Fibroblast of lung (primary cell): ENCODE measurements around the gene INTS6. TPM values are rescaled to one million over a fixed set of nuclear protein-coding genes. Genes with fewer than 3 reads are reported as not detected.

Source experiments
- DNase-seq, 2 donors: peaks; one replicate each; pipeline versions ENCODE4 v3.0.0 to v3.0.0-alpha.2; 2010; ENCODE audit warnings: low read depth in 2 of 2
- H2AFZ ChIP-seq: 2 replicates; pipeline ENCODE4 v1.5.1; 2012; ENCODE audit warnings: low read length, control low read depth, inconsistent platforms
- H3K27ac ChIP-seq: 2 replicates; pipeline ENCODE4 v1.5.1; 2011; ENCODE audit warnings: low read length, control low read depth; ENCODE audit not compliant: insufficient read depth
- H3K27me3 ChIP-seq: 2 replicates; pipeline ENCODE4 v1.5.1; 2011; ENCODE audit warnings: mild to moderate bottlenecking, low read length; ENCODE audit not compliant: control insufficient read depth, insufficient read depth
- H3K36me3 ChIP-seq: 2 replicates; pipeline ENCODE4 v1.5.1; 2011; ENCODE audit warnings: low read length; ENCODE audit not compliant: control insufficient read depth, insufficient read depth
- H3K4me1 ChIP-seq: 2 replicates; pipeline ENCODE4 v1.5.1; 2011; ENCODE audit warnings: low read length; ENCODE audit not compliant: control insufficient read depth, insufficient read depth; ENCODE audit errors: extremely low read depth
- H3K4me2 ChIP-seq: 2 replicates; pipeline ENCODE4 v1.5.1; 2011; ENCODE audit warnings: low read length, control low read depth; ENCODE audit not compliant: insufficient read depth; ENCODE audit errors: extremely low read depth
- H3K4me3 ChIP-seq, 4 experiments: fragments of 200-600 bp in 1 of 4; sonication (generic) in 1 of 4; replicated peaks in 1 of 4; 2 replicates each; pipeline ENCODE4 v1.5.1; 2011 to 2016; ENCODE audit warnings: low read length in 4 of 4, low read depth in 3 of 4, mild to moderate bottlenecking in 3 of 4, control low read depth in 2 of 4, inconsistent platforms in 1 of 4, mixed read lengths in 1 of 4; ENCODE audit not compliant: insufficient read depth in 1 of 4; ENCODE audit errors: control extremely low read depth in 1 of 4
- H3K79me2 ChIP-seq: 2 replicates; pipeline ENCODE4 v1.5.1; 2012; ENCODE audit warnings: mild to moderate bottlenecking, low read length, inconsistent platforms; ENCODE audit not compliant: control insufficient read depth, insufficient read depth
- H3K9ac ChIP-seq: 2 replicates; pipeline ENCODE4 v1.5.1; 2011; ENCODE audit warnings: mild to moderate bottlenecking, low read length, control low read depth; ENCODE audit not compliant: insufficient read depth
- H3K9me3 ChIP-seq: 2 replicates; pipeline ENCODE4 v1.5.1; 2012; ENCODE audit warnings: low read depth, low read length; ENCODE audit not compliant: control insufficient read depth, insufficient read depth
- H4K20me1 ChIP-seq: 2 replicates; pipeline ENCODE4 v1.5.1; 2011; ENCODE audit warnings: low read length; ENCODE audit not compliant: control insufficient read depth, insufficient read depth; ENCODE audit errors: extremely low read depth
- CTCF ChIP-seq, 2 donors: IDR thresholded peaks in 1 of 2; conservative IDR thresholded peaks in 1 of 2; 1 replicate in 1 of 2; 2 replicates in 1 of 2; pipeline ENCODE4 v1.5.1; 2011 to 2012; ENCODE audit warnings: low read length in 2 of 2, control low read depth in 1 of 2, inconsistent platforms in 1 of 2, low read depth in 1 of 2, mild to moderate bottlenecking in 1 of 2
- EZH2 ChIP-seq: IDR thresholded peaks from 2 replicates; pipeline ENCODE4 v1.5.1; 2012; ENCODE audit warnings: low read length, control low read depth, mild to moderate bottlenecking; ENCODE audit errors: missing control alignments
- polyA plus RNA-seq, 2 donors: library from polyadenylated mRNA; depleted of rRNA in 1 of 2; stranded (reverse) in 1 of 2; unstranded in 1 of 2; fragments of >200 nt; gene quantifications; 2 replicates each; pipeline ENCODE4 v1.2.1, GENCODE V29; 2011 to 2012; ENCODE audit warnings: missing spikeins in 1 of 2
- total RNA-seq: library from RNA; depleted of rRNA; stranded (reverse); fragments of >200 nt; gene quantifications from 2 replicates; pipeline ENCODE4 v1.2.1, GENCODE V29; 2014

The INTS6 gene
- total and polyA plus RNA-seq, 2 donors (not counting 1 experiment from before 2014, with no cell fraction given): 29.3 to 66.7 TPM

GRCh38 chr13:51495316-51495715 is 42.5 kb upstream of the INTS6 start:
- Histone ChIP-seq H3K79me2 (no peaks in the 10 kb centered on the region), H2AFZ (no peak overlapping the region), H3K4me3 (no peak overlapping the region), H3K4me1 (no peaks in the 10 kb centered on the region), H3K36me3 (no peaks in the 10 kb centered on the region), H3K4me2 (no peak overlapping the region), H3K27me3 (no peaks in the 10 kb centered on the region), H4K20me1 (no peaks in the 10 kb centered on the region), H3K9ac (no peak overlapping the region), H3K27ac (no peak overlapping the region), H3K9me3 (no peaks in the 10 kb centered on the region)
- no peak for DNase-seq
- TF ChIP-seq CTCF (conservative IDR thresholded peaks at IDR 0.05 in 1 of 2, IDR thresholded peaks at IDR 0.05 in 1 of 2; ENCODE audit: low read depth in 1 of 2, low read length in 2 of 2): no peak
- TF ChIP-seq EZH2: no peak

- Histone ChIP-seq H3K79me2 (no peaks in the 10 kb centered on the region), H3K27me3 (no peaks in the 10 kb centered on the region), H3K4me2 (no peak overlapping the region), H3K27ac (no peak overlapping the region), H3K36me3 (no peaks in the 10 kb centered on the region), H3K9ac (no peak overlapping the region), H4K20me1 (no peaks in the 10 kb centered on the region), H3K4me1 (no peaks in the 10 kb centered on the region), H3K4me3 (no peak overlapping the region), H3K9me3 (no peaks in the 10 kb centered on the region), H2AFZ (no peak overlapping the region)
- peak in 1 of 2 donors; percentile 76 for DNase-seq
- TF ChIP-seq CTCF (conservative IDR thresholded peaks at IDR 0.05 in 1 of 2, IDR thresholded peaks at IDR 0.05 in 1 of 2; ENCODE audit: low read depth in 1 of 2, low read length in 2 of 2) (no peak), EZH2 (no peak)
These were observed 41.3 kb upstream of the INTS6 start for GRCh38 chr13:51494156-51494555.

GRCh38 chr13:51488212-51488611 is 35.4 kb upstream of the INTS6 start:
- no peak overlapping the region for H3K9ac ChIP-seq
- H4K20me1 ChIP-seq: no peaks in the 10 kb centered on the region
- H3K79me2 ChIP-seq: no peaks in the 10 kb centered on the region
- no peaks in the 10 kb centered on the region for H3K4me1 ChIP-seq
- no peaks in the 10 kb centered on the region for H3K27me3 ChIP-seq
- no peak overlapping the region for H3K27ac ChIP-seq
- H3K9me3 ChIP-seq: no peaks in the 10 kb centered on the region
- no peak overlapping the region for H2AFZ ChIP-seq
- H3K36me3 ChIP-seq: no peaks in the 10 kb centered on the region
- no peak for DNase-seq
- TF ChIP-seq CTCF (conservative IDR thresholded peaks at IDR 0.05 in 1 of 2, IDR thresholded peaks at IDR 0.05 in 1 of 2; ENCODE audit: low read depth in 1 of 2, low read length in 2 of 2): no peak
- no peak for TF ChIP-seq EZH2
- no peak overlapping the region for H3K4me2 ChIP-seq
- H3K4me3 ChIP-seq: no peak overlapping the region
